Tibial nerve (tissue), 3 donors: ENCODE measurements around the gene XIAP.

Experiments used
- POLR2A ChIP-seq, 2 donors: fragments of 450-650 bp; IDR thresholded peaks; one replicate each; pipeline ENCODE4 v1.6.1; 2017; ENCODE audit warnings: antibody characterized with exemption in 2 of 2, mild to moderate bottlenecking in 2 of 2, moderate library complexity in 2 of 2
- TF ChIP-seq, protein P1 (sequence below), 5 experiments: fragments of 200-600 bp in 3 of 5; fragments of 450-650 bp in 2 of 5; sonication (generic) in 3 of 5; IDR thresholded peaks; one replicate each; pipeline ENCODE4 v1.5.1; 2016 to 2019; ENCODE audit warnings: antibody characterized with exemption in 5 of 5, mild to moderate bottlenecking in 3 of 5, moderate library complexity in 2 of 5

DNA sequence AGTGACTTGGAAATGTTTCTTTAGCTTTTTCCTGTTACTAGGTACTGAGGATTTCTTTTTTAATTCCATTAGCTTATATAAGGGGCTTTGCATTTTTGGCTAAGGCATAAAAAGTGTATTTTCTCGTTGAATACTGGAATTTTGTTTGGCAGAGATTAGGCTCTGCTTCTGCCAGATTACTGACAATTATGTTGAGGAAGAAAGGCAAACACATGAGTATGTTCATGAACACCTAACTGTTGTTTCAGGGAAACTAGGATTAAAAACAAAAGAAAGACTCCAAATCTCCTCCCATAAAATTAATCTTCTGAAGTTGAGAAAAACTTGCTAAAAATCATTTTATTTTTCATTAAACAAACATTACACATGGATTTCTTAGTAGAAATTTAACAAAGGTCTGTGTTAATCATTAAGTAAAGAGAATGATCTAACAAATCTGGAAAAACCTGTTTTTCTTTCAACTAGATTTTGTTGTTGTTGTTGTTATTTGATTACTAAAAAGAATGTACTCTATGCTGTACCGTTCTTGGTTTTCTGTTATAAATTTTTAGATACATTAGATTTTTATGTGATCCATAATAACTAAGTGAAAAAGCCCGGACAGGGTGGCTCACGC lies 58.4 kb downstream of the XIAP start:
- TF ChIP-seq, protein P1, sequence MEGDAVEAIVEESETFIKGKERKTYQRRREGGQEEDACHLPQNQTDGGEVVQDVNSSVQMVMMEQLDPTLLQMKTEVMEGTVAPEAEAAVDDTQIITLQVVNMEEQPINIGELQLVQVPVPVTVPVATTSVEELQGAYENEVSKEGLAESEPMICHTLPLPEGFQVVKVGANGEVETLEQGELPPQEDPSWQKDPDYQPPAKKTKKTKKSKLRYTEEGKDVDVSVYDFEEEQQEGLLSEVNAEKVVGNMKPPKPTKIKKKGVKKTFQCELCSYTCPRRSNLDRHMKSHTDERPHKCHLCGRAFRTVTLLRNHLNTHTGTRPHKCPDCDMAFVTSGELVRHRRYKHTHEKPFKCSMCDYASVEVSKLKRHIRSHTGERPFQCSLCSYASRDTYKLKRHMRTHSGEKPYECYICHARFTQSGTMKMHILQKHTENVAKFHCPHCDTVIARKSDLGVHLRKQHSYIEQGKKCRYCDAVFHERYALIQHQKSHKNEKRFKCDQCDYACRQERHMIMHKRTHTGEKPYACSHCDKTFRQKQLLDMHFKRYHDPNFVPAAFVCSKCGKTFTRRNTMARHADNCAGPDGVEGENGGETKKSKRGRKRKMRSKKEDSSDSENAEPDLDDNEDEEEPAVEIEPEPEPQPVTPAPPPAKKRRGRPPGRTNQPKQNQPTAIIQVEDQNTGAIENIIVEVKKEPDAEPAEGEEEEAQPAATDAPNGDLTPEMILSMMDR (IDR thresholded peaks at IDR 0.05), result no peak
- no peak for TF ChIP-seq POLR2A (IDR thresholded peaks at IDR 0.05)
